Measurements from ENCODE around the gene ARL9. TPM values are rescaled to one million over a fixed set of nuclear protein-coding genes. Genes with fewer than 3 reads are reported as not detected.
A peak's percentile ranks its signal among the peaks of the same experiment; 100 is the strongest.

The ARL9 gene
- total and polyA plus RNA-seq, 9 of the 15 experiments (the other 6 are each of a cell fraction or from before 2014, with no cell fraction given), result 0.10 to 0.15 (median 0.11) TPM; not detected in 6

- TF ChIP-seq TRIM25 (IDR thresholded peaks at IDR 0.05; ENCODE audit: borderline replicate concordance), result no peak
- no peak for TF ChIP-seq DLX4 (CRISPR knock-in tag; IDR thresholded peaks at IDR 0.05)
- TF ChIP-seq AFF4 (CRISPR knock-in tag; IDR thresholded peaks at IDR 0.05), result no peak
- peak; percentile 88 for TF ChIP-seq MEIS2 (IDR thresholded peaks at IDR 0.05; ENCODE audit: partially characterized antibody)
- no peak for TF ChIP-seq COPS2 (conservative IDR thresholded peaks at IDR 0.05)
- no peak for TF ChIP-seq WHSC1 (IDR thresholded peaks at IDR 0.05; ENCODE audit: low read length)
- no peak for TF ChIP-seq NFE2L1 (tag; IDR thresholded peaks at IDR 0.05; ENCODE audit: borderline replicate concordance, low read depth)
- TF ChIP-seq ZNF311 (CRISPR knock-in tag; IDR thresholded peaks at IDR 0.05), result no peak
- TF ChIP-seq ETS1 (conservative IDR thresholded peaks at IDR 0.05; ENCODE audit: control insufficient read depth, low read depth, low read length), result no peak
- no peak for TF ChIP-seq ZNF212 (CRISPR knock-in tag; IDR thresholded peaks at IDR 0.05)
- TF ChIP-seq KLF16 (IDR thresholded peaks at IDR 0.05), result peak; percentile 57; the same call in 1 of the 2 replicates
- TF ChIP-seq ZNF174 (CRISPR knock-in tag; IDR thresholded peaks at IDR 0.05), result no peak
- peak; percentile 50; the same call in 1 of the 2 replicates for TF ChIP-seq SMARCC2 (IDR thresholded peaks at IDR 0.05; ENCODE audit: low read depth)
- no peak for TF ChIP-seq SFPQ (IDR thresholded peaks at IDR 0.05; ENCODE audit: low read depth, low read length)
- TF ChIP-seq RNF2 (IDR thresholded peaks at IDR 0.05), result no peak
- TF ChIP-seq LEF1 (IDR thresholded peaks at IDR 0.05), result peak; percentile 80
- no peak for TF ChIP-seq RBBP5 (IDR thresholded peaks at IDR 0.05; ENCODE audit: borderline replicate concordance, insufficient read depth, low read length, poor library complexity, severe bottlenecking)
- TF ChIP-seq PCBP2 (IDR thresholded peaks at IDR 0.05; ENCODE audit: low read depth, low read length, poor library complexity, severe bottlenecking), result no peak
- no peak for TF ChIP-seq NEUROD1 (IDR thresholded peaks at IDR 0.05; ENCODE audit: borderline replicate concordance, low read depth, low read length, partially characterized antibody)
- TF ChIP-seq FOXJ3 (CRISPR knock-in tag; IDR thresholded peaks at IDR 0.05), result no peak
Observed at GRCh38 chr4:56513517-56513916, 7.9 kb downstream of the ARL9 start (continued).

Measured in K562 (cell line).